ENCODE data around the gene DPP8.
A peak's percentile ranks its signal among the peaks of the same experiment; 100 is the strongest.
"Not testable (repeated sequence)": the region's sequence is repeated elsewhere in the genome, so short reads cannot be mapped to it uniquely, and the experiment has no call there.

DPP8 gene

GRCh38 chr15:65516997-65517865 lies at the start of gene DPP8:
Gene DPP8, minus strand, starts transcription at chr15:65517689. Its CDS starts 5,136 bp downstream, at chr15:65512553.
- DNase-seq = peak; percentile 97

GRCh38 chr15:65561934-65562333 lies 44.4 kb upstream of the DPP8 start:
- DNase-seq = no peak

- no peak for DNase-seq
These were observed 42.5 kb upstream of the DPP8 start for GRCh38 chr15:65559941-65560340.

- no peak for DNase-seq
These were observed 41.7 kb upstream of the DPP8 start for GRCh38 chr15:65558997-65559760.

GRCh38 chr15:65558336-65558735 lies 40.8 kb upstream of the DPP8 start:
- DNase-seq = no peak

- DNase-seq = no peak
These were observed 39.1 kb upstream of the DPP8 start for GRCh38 chr15:65556622-65557021.

DNA sequence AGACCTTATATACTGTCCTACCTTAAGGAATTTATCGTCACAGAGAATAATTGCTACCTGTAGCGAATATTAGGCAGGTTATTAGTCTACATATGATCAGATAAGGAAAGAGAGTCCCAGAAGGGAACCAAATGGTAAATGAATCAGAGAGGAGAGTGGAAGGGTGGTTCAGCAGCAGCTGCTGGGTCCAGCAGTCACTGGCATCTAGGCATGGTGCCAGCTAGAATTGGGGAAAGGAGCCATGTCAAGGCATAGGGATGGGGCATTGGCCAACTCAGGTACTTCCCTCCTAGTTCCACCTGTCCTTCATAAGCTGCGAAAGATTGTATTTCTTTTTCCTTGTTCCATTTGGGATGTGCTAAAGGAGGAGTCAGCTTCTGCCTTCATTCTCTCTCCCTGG lies 36.2 kb upstream of the DPP8 start:
- no peak for DNase-seq

DNA sequence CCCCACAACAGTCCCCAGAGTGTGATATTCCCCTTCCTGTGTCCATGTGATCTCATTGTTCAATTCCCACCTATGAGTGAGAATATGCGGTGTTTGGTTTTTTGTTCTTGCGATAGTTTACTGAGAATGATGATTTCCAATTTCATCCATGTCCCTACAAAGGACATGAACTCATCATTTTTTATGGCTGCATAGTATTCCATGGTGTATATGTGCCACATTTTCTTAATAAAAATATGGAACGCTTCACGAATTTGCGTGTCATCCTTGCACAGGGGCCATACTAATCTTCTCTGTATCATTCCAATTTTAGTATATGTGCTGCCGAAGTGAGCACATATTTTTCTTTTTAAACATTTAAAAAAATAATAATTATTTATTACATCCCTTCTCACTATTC lies 35.4 kb upstream of the DPP8 start:
- not testable (repeated sequence) for DNase-seq

GRCh38 chr15:65551183-65551582 lies 33.7 kb upstream of the DPP8 start:
- no peak for DNase-seq

DNA sequence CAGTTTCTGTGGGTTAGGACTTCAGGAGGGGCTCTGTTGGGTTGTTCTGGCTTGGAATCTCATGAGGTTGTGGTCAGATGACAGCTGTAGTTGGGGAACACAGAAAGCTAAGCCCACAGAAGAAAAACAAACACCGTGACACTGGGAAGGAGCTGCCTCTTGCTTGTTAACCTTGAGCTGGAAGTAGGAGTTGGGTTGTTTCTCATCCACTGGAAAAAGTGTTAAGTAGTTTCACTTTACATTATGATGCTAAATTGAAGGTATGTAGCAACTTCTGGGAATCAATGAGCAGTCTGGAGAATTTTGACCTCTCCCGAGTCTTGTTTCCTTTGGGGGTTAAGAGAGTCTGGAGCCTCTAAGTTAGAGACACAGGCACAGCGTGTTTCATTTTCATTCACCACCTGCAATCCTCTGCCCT lies 33.2 kb upstream of the DPP8 start:
- DNase-seq = no peak

DNA sequence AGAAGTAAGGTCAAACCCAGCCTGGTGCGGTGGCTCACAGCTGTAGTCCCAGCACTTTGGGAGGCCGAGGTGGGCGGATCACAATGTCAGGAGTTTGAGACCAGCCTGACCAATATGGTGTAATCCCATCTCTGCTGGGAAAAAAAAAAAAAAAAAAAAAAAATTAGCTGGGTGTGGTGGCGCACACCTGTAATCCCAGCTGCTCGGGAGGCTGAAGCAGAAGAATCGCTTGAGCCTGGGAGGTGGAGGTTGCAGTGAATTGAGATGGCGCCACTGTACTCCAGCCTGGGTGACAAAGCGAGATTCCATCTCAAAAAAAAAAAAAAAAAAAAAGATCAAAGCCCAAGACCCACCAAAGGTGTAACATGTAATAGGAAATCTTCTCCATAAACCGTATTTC lies 31.8 kb upstream of the DPP8 start:
- not testable (repeated sequence) for DNase-seq

GRCh38 chr15:65547841-65548240 lies 30.4 kb upstream of the DPP8 start:
- no peak for DNase-seq

DNA sequence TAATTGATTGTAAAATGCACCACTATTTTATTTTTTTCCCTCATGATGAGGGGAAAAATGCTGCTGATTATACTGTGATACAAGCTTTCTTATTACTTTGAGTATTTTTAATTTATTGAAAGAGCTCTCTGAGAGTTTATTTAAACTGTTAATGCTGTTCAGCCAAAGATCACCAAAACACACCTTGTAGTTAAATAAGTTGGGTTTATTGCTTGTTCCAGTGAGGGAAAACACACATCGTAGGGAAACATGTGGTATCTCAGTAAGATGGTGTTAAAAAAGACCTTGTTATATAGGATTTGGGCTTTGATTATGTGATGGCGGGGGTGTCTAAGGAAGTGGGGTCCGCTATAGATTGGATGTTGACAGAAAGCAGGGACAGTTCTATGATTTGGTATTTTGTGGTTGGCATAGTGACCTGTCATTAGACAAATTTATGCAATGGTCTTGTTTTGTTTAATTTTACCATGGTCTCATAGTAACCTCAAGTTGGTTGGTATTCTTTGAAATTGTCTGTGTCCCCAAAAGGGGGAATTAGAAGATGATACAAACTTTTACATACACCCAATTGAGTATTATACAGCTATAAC lies 23.8 kb upstream of the DPP8 start:
- DNase-seq = no peak

- DNase-seq = no peak
These were observed 22.8 kb upstream of the DPP8 start for GRCh38 chr15:65540314-65540713.

GRCh38 chr15:65535192-65535591 lies 17.7 kb upstream of the DPP8 start:
- DNase-seq = no peak

GRCh38 chr15:65533057-65533756 lies 15.7 kb upstream of the DPP8 start:
- DNase-seq = no peak

DNA sequence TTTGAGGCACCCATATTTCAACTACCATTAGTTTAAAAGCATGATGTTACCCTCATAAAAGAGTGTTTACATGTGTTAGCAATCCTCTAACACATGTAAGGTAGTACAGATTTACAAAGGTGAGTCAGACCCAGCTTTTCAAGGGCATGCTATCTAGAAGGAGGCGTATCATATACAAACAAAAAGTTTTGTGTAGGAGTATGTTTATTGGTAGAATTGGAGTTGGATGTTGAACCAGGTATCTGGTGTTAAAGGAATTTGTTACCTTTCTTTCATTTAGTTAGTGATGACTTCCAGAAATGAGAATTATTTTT lies 15.2 kb upstream of the DPP8 start:
- no peak for DNase-seq

- peak; percentile 94 for DNase-seq
These were observed 13.0 kb upstream of the DPP8 start, which contains the start of gene HACD3 for GRCh38 chr15:65530318-65531111. Gene HACD3, plus strand, starts transcription at chr15:65530463. Its CDS starts 169 bp downstream, at chr15:65530632.

GRCh38 chr15:65529762-65530317 lies 12.4 kb upstream of the DPP8 start:
- DNase-seq = no peak

- DNase-seq = no peak
These were observed 11.1 kb upstream of the DPP8 start for GRCh38 chr15:65528461-65529060.

GRCh38 chr15:65525622-65526021 lies 8.1 kb upstream of the DPP8 start:
- DNase-seq = no peak
